ENCODE data around the gene NOSTRIN.

The NOSTRIN gene

DNA sequence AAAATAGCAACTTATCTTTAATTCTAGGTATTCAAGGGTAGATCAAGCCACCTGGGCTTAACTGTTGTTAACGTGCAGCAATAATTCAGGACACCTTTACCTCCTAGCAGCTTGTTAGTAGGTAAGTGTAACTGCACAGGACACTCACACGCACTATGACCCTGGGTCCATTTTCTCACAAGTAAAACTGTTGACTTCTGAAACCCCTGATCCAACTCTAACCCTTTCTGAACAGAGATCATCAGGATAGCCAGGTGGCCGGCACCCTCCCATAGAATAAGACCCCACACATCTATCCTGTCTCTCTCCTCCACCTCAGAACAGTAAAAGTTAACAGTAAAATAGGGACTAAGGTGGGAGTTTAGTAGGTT, 87.2 kb downstream of the NOSTRIN start:
- DNase-seq, result no peak

DNA sequence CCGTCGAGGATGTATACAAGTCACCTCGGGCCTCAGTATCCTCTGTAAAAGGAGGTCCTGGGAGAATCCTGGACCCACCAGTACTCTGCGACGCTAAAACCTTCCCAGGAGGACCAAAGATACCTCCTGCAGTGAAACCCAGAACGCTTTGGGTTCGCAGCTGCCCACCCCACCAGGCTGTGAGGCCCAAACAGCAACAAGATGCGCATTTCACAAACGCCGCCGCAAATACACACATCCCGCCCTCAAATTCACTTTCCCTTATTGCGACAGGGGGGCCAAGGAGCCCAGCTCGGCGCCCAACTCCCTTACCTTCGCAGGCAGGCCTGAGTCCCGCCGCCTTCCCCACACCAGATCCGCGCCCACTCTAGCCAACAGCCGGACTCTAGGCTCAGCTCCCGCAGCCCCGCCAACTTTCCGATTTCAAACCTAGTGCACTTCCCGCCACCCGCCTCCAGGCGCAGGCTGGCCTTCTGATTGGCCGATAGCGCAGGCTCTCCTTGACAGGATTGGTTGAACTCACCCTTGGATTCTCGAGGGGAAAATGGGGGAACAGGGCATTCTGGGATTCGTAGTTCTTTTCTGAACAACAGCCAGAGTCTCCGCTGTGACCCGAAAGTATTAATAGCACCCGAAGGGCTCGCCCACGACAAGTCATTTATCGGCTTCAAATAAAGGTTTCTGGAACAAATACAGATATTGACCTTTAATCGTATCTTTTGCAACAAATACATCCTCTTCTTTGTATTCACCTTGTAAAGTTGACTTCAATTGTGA, 87.8 kb downstream of the NOSTRIN start, which contains the start of gene SPC25:
Gene SPC25, minus strand, starts transcription at position 425 of the 777 bp plus-strand sequence. CDS start 911 bp downstream, outside the sequence.
- DNase-seq, result peak; percentile 83

GRCh38 chr2:168892327-168892726, 89.9 kb downstream of the NOSTRIN start:
- DNase-seq, result no peak

GRCh38 chr2:168894101-168894500, 91.7 kb downstream of the NOSTRIN start:
- no peak for DNase-seq

- DNase-seq, result no peak
Observed at GRCh38 chr2:168894720-168895119, 92.3 kb downstream of the NOSTRIN start.

DNA sequence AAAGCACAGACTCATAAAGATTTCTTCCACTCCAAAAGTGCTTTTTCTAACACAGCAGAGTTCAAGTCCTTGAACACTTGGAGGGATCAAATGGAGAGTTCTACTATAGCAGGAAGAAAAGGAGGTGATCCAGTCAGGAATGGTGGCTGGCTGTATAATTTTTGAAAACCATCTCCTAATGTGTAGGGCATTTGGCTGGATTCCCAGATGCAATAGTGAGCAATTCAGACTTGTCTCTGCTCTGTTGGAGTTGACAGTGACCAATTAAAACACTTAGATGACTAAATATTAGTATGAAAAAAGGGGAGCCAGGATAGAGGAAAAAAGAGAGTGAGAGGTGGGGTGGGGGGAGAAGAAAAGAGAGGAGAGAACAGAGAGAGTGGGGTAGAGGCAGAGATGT, 93.3 kb downstream of the NOSTRIN start:
- no peak for DNase-seq

- DNase-seq, result no peak
Observed at GRCh38 chr2:168896783-168897182, 94.3 kb downstream of the NOSTRIN start.

DNA sequence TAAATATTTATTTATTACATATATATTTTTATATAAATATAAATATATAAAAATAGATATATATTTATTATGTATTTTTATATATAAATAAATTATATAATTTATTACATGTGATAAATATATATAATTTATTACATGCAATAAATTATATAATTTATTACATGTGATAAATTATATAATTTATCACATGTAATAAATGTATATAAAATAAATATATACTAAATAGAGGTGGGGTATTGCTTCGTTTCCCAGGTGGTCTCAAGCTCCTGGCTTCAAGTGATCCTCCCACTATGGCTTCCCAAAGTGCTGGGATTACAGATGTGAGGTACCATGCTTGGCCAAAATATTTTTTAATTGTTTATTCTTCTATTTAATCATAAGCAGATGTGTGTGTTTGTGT, 95.0 kb downstream of the NOSTRIN start:
- DNase-seq, result no peak

DNA sequence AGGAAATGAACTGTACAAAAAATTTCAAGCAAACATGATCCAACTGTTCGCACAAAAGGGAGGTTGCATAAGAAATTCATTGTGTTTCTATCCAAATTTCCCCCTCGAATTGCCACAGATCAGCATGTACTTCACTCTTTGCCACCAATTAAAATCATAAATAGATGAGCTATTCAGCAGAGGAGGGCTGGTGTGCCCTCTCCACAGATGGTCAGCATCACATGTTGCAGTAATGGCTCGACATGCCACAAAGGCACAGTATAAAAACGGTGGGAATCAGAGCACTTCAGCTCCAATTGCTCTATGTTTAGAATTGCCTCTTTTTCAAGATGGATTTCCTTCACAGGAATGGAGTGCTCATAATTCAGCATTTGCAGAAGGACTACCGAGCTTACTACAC, 98.6 kb downstream of the NOSTRIN start, which contains the start of gene G6PC2:
Gene G6PC2, plus strand, starts transcription at position 289 of the 400 bp plus-strand sequence. Its CDS starts 41 bp downstream, at position 330.
- DNase-seq, result no peak

DNA sequence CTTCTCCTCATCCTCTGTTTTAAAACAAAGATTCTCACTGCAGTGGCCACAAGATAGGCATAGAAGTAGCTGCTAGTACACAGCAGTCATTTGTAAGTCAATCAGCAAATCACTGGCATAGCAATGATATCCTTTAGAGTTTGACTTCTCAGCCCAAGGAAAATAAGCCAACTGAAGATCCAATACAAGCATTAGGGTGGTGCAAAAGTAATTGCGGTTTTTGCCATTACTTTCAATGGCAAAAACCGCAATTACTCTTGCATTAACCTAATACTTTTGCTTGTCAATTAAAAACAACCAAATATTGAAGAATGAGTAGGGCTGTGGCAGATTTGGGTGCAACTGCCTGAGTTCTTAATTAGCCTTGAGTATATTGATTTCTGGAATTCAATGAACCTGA, 101.5 kb downstream of the NOSTRIN start:
- DNase-seq, result no peak

DNA sequence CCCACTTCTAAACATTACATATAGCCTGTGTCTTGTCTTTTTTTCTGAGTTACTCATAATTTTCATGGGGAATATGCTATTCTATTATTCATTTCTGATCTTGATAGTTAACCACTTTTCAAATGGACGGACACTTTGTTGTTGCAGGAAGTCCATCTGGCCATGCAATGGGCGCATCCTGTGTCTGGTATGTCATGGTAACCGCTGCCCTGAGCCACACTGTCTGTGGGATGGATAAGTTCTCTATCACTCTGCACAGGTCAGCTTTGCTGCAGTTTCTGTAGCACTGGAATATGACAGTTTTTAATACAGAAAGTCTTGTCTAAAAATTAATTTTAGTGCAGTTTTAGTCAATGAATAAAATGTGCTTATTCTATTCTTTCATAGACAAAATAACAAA, 101.9 kb downstream of the NOSTRIN start:
- no peak for DNase-seq

GRCh38 chr2:168907940-168908662, 105.7 kb downstream of the NOSTRIN start:
- DNase-seq, result no peak

DNA sequence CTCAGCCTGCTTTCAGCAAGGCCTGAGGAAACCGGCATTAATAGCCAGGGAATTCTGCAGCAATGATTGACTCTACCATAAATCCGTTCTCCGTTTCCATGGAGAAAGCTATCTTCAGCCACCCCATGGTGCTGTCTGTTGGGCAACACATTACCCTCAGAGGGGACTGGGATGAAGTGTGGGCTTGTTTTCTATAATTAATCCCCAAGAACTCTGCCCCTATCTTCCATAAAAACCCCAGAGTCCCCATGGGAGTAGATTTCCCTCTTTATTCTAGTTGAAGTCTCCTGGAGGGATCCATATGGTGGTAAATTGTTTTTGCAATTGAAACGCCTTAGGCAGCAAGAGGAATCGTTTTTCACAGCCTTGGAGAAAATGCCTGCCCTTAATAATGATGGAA, 107.9 kb downstream of the NOSTRIN start:
- no peak for DNase-seq

DNA sequence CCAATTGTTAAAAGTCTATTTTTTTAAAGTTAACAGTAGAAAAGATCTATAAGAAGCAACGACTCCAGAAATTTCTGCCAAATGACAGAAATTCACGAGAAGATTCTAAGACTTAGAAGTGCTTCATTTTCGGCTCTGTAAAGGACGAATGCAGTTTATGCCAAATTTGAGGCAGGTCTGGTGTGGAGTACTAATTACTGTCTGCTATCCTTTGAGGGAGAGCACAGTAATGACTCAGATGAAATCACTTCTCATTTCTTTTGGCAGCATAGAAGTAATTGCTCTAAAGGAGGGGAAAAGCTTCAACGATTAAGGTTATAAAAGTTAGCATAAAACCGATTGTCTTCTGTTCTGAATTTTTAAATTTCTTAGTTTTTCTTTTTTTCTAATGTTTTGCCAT, 110.0 kb downstream of the NOSTRIN start:
- DNase-seq, result no peak

DNA sequence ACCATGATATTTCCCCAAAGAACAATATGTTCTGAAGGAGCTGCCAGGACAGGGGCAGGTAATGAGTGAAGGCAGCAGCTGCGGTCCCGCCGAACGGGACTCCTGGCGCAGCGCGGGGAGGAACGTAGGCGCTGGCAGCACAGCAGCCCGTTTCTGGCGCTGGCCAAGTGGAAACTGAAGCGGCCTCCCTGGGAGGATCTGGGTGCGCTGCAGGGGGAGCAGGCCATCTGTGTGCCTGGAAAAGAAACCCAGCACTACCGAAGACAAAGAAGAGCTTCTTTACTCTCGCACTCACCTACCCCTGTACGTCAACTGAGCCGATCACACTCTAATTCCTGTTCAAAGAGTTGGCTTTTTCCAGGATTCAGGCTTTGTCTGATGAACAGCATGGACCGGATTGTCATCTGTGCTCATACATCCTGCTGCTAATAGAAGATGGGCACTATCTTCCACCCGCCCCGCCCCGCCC, 110.5 kb downstream of the NOSTRIN start:
- no peak for DNase-seq

GRCh38 chr2:168913495-168913894, 111.1 kb downstream of the NOSTRIN start:
- no peak for DNase-seq
